SK-N-SH treated with all-trans-retinoic acid at 6 μM for 48 hours (cell line): ENCODE results near the gene CRYGC.
A peak's percentile ranks its signal among the peaks of the same experiment; 100 is the strongest.
"Not testable (repeated sequence)": the region's sequence is repeated elsewhere in the genome, so short reads cannot be mapped to it uniquely, and the experiment has no call there.

ENCODE experiments used
- ATAC-seq: fragments of 200-7000 bp; cut with Tn5 transposase; 3 replicates; pipeline ENCODE4 v1.9.1; 2020; ENCODE audit warnings: mild to moderate bottlenecking, moderate library complexity
- ARNTL ChIP-seq: fragments of 450-650 bp; formaldehyde crosslinking; IDR thresholded peaks from 2 replicates; pipeline ENCODE4 v1.5.0; 2020; ENCODE audit warnings: low read depth, mild to moderate bottlenecking, moderate library complexity, borderline replicate concordance
- BACH2 ChIP-seq: fragments of 250-450 bp; sonication (Bioruptor Pico); IDR thresholded peaks from 2 replicates; pipeline ENCODE4 v1.9.0; 2021; ENCODE audit warnings: mild to moderate bottlenecking, borderline replicate concordance
- ESRRG ChIP-seq: fragments of 250-450 bp; sonication (Bioruptor Pico); IDR thresholded peaks from 2 replicates; pipeline ENCODE4 v1.6.1; 2021; ENCODE audit warnings: mild to moderate bottlenecking
- GLIS3 ChIP-seq: fragments of 250-450 bp; sonication (Bioruptor Pico); IDR thresholded peaks from 2 replicates; pipeline ENCODE4 v1.5.0; 2020; ENCODE audit warnings: mild to moderate bottlenecking, moderate library complexity
- ISL1 ChIP-seq: fragments of 250-450 bp; sonication (Bioruptor Pico); IDR thresholded peaks from 2 replicates; pipeline ENCODE4 v2.1.2; 2022; ENCODE audit warnings: mild to moderate bottlenecking, moderate library complexity
- RARB ChIP-seq: fragments of 250-450 bp; sonication (Bioruptor Pico); IDR thresholded peaks from 2 replicates; pipeline ENCODE4 v1.8.0; 2021; ENCODE audit warnings: mild to moderate bottlenecking, moderate library complexity
- SNAI2 ChIP-seq: fragments of 250-450 bp; sonication (Bioruptor Pico); IDR thresholded peaks from 2 replicates; pipeline ENCODE4 v1.5.0; 2020; ENCODE audit warnings: mild to moderate bottlenecking, moderate library complexity
- TCF4 ChIP-seq: fragments of 250-450 bp; sonication (Bioruptor Pico); IDR thresholded peaks from 2 replicates; pipeline ENCODE4 v1.8.0; 2021; ENCODE audit warnings: mild to moderate bottlenecking, moderate library complexity, borderline replicate concordance
- TOX ChIP-seq: fragments of 250-450 bp; sonication (Bioruptor Pico); IDR thresholded peaks from 2 replicates; pipeline ENCODE4 v1.8.0; 2021; ENCODE audit warnings: mild to moderate bottlenecking, moderate library complexity, borderline replicate concordance
- TSHZ2 ChIP-seq: fragments of 250-450 bp; sonication (Bioruptor Pico); IDR thresholded peaks from 2 replicates; pipeline ENCODE4 v1.5.0; 2020; ENCODE audit warnings: mild to moderate bottlenecking, moderate library complexity
- ZC3H10 ChIP-seq: fragments of 250-450 bp; sonication (Bioruptor Pico); IDR thresholded peaks from 2 replicates; pipeline ENCODE4 v1.5.1; 2021; ENCODE audit warnings: mild to moderate bottlenecking, moderate library complexity
- ZFP3 ChIP-seq: fragments of 250-450 bp; sonication (Bioruptor Pico); IDR thresholded peaks from 2 replicates; pipeline ENCODE4 v1.5.0; 2020; ENCODE audit warnings: mild to moderate bottlenecking, moderate library complexity
- ZNF70 ChIP-seq: fragments of 450-650 bp; formaldehyde crosslinking; IDR thresholded peaks from 2 replicates; pipeline ENCODE4 v1.5.0; 2020; ENCODE audit warnings: mild to moderate bottlenecking, moderate library complexity
- ZNF8 ChIP-seq: fragments of 450-650 bp; formaldehyde crosslinking; IDR thresholded peaks from 2 replicates; pipeline ENCODE4 v1.5.0; 2020; ENCODE audit warnings: mild to moderate bottlenecking, moderate library complexity
- TF ChIP-seq, protein P1 (sequence below): fragments of 250-450 bp; sonication (Bioruptor Pico); IDR thresholded peaks from 2 replicates; pipeline ENCODE4 v1.8.0; 2021; ENCODE audit warnings: low read depth, mild to moderate bottlenecking, moderate library complexity, borderline replicate concordance
- TF ChIP-seq, protein P2 (sequence below): fragments of 250-450 bp; sonication (Bioruptor Pico); IDR thresholded peaks from 2 replicates; pipeline ENCODE4 v1.8.0; 2020; ENCODE audit warnings: mild to moderate bottlenecking, moderate library complexity, borderline replicate concordance
- TF ChIP-seq, protein P3 (sequence below): fragments of 250-450 bp; sonication (Bioruptor Pico); IDR thresholded peaks from 2 replicates; pipeline ENCODE4 v1.5.1; 2021; ENCODE audit warnings: mild to moderate bottlenecking, moderate library complexity
- TF ChIP-seq, protein P4 (sequence below): fragments of 250-450 bp; sonication (Bioruptor Pico); IDR thresholded peaks from 2 replicates; pipeline ENCODE4 v1.5.1; 2020; ENCODE audit warnings: low read depth, mild to moderate bottlenecking, moderate library complexity

CRYGC gene

DNA sequence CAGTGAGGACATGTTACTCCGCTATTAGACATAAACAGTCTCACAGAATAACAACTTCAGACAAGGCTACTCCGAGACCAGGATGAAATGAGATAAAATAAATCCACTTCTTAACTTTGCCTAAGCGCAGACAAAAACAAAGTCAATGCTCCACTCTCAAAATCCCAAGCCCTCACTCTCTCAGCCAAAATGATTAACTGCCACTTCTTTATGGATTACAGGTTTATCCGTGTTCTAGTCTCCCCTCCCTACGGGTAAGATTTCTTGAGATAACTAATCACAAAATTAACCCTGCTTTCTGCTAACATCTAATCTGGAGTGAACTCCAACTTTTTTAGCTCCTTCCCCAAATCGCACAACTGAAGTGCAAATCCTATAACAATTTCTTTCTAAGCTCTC is 1.1 kb upstream of the CRYGC start:
- TF ChIP-seq TCF4 (CRISPR knock-in tag) = no peak
- TF ChIP-seq BACH2 (CRISPR knock-in tag) = no peak
- TF ChIP-seq TOX (CRISPR knock-in tag) = no peak
- no peak for TF ChIP-seq ZC3H10 (CRISPR knock-in tag)
- TF ChIP-seq ZNF8 (CRISPR knock-in tag) = no peak
- no peak for TF ChIP-seq SNAI2 (CRISPR knock-in tag)
- TF ChIP-seq GLIS3 = no peak
- ATAC-seq = no peak

DNA sequence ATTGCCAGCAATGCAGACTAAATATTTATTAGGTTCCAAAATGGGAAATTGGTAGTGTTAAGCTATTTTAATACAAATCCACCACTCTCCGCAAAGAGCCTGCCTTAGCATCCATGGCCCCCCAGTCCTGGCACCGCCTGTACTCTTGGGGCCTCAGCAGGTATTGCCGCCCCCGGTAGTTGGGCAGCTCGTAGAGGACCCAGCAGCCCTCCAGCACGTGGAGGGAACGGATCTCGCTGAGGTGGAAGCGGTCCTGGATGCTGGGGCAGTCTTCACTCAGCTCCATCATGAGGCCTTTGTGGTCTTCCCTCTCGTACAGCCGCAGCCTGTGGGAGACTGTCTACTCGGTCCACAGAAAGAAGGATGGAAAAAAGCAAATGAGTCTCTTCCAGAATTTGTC is 1.5 kb downstream of the CRYGC start:
- no peak for ATAC-seq
- TF ChIP-seq ISL1 (CRISPR knock-in tag) = no peak
- TF ChIP-seq ZNF70 = no peak
- TF ChIP-seq ARNTL (CRISPR knock-in tag) = no peak
- TF ChIP-seq, protein P1, sequence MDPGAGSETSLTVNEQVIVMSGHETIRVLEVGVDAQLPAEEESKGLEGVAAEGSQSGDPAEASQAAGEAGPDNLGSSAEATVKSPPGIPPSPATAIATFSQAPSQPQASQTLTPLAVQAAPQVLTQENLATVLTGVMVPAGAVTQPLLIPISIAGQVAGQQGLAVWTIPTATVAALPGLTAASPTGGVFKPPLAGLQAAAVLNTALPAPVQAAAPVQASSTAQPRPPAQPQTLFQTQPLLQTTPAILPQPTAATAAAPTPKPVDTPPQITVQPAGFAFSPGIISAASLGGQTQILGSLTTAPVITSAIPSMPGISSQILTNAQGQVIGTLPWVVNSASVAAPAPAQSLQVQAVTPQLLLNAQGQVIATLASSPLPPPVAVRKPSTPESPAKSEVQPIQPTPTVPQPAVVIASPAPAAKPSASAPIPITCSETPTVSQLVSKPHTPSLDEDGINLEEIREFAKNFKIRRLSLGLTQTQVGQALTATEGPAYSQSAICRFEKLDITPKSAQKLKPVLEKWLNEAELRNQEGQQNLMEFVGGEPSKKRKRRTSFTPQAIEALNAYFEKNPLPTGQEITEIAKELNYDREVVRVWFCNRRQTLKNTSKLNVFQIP = no peak
- no peak for TF ChIP-seq TCF4 (CRISPR knock-in tag)
- TF ChIP-seq, protein P2, sequence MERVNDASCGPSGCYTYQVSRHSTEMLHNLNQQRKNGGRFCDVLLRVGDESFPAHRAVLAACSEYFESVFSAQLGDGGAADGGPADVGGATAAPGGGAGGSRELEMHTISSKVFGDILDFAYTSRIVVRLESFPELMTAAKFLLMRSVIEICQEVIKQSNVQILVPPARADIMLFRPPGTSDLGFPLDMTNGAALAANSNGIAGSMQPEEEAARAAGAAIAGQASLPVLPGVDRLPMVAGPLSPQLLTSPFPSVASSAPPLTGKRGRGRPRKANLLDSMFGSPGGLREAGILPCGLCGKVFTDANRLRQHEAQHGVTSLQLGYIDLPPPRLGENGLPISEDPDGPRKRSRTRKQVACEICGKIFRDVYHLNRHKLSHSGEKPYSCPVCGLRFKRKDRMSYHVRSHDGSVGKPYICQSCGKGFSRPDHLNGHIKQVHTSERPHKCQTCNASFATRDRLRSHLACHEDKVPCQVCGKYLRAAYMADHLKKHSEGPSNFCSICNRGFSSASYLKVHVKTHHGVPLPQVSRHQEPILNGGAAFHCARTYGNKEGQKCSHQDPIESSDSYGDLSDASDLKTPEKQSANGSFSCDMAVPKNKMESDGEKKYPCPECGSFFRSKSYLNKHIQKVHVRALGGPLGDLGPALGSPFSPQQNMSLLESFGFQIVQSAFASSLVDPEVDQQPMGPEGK (CRISPR knock-in tag) = no peak

GRCh38 chr2:208127090-208127489 is 2.5 kb downstream of the CRYGC start:
- ATAC-seq = no peak
- TF ChIP-seq ZNF8 (CRISPR knock-in tag) (0 out of 2 replicates have a peak, but pooled peaks have one; percentile 19), ARNTL (CRISPR knock-in tag) (no peak), ISL1 (CRISPR knock-in tag) (no peak), ESRRG (no peak), TCF4 (CRISPR knock-in tag) (no peak)
- TF ChIP-seq, all 23 proteins: peak for 1

- TF ChIP-seq TSHZ2 (CRISPR knock-in tag) = no peak
- no peak for TF ChIP-seq ZFP3 (CRISPR knock-in tag)
- TF ChIP-seq, protein P1 = no peak
- TF ChIP-seq, protein P2 (CRISPR knock-in tag) = no peak
- no peak for TF ChIP-seq GLIS3
- TF ChIP-seq, protein P3, sequence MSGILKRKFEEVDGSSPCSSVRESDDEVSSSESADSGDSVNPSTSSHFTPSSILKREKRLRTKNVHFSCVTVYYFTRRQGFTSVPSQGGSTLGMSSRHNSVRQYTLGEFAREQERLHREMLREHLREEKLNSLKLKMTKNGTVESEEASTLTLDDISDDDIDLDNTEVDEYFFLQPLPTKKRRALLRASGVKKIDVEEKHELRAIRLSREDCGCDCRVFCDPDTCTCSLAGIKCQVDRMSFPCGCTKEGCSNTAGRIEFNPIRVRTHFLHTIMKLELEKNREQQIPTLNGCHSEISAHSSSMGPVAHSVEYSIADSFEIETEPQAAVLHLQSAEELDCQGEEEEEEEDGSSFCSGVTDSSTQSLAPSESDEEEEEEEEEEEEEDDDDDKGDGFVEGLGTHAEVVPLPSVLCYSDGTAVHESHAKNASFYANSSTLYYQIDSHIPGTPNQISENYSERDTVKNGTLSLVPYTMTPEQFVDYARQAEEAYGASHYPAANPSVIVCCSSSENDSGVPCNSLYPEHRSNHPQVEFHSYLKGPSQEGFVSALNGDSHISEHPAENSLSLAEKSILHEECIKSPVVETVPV (CRISPR knock-in tag) = no peak
- TF ChIP-seq, protein P4, sequence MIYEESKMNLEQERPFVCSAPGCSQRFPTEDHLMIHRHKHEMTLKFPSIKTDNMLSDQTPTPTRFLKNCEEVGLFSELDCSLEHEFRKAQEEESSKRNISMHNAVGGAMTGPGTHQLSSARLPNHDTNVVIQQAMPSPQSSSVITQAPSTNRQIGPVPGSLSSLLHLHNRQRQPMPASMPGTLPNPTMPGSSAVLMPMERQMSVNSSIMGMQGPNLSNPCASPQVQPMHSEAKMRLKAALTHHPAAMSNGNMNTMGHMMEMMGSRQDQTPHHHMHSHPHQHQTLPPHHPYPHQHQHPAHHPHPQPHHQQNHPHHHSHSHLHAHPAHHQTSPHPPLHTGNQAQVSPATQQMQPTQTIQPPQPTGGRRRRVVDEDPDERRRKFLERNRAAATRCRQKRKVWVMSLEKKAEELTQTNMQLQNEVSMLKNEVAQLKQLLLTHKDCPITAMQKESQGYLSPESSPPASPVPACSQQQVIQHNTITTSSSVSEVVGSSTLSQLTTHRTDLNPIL (CRISPR knock-in tag) = no peak
- no peak for TF ChIP-seq ARNTL (CRISPR knock-in tag)
- TF ChIP-seq RARB (CRISPR knock-in tag) = no peak
- TF ChIP-seq, all 23 proteins: peak for 0
- no peak for ATAC-seq
Observed at GRCh38 chr2:208125251-208125650, 4.4 kb downstream of the CRYGC start.

DNA sequence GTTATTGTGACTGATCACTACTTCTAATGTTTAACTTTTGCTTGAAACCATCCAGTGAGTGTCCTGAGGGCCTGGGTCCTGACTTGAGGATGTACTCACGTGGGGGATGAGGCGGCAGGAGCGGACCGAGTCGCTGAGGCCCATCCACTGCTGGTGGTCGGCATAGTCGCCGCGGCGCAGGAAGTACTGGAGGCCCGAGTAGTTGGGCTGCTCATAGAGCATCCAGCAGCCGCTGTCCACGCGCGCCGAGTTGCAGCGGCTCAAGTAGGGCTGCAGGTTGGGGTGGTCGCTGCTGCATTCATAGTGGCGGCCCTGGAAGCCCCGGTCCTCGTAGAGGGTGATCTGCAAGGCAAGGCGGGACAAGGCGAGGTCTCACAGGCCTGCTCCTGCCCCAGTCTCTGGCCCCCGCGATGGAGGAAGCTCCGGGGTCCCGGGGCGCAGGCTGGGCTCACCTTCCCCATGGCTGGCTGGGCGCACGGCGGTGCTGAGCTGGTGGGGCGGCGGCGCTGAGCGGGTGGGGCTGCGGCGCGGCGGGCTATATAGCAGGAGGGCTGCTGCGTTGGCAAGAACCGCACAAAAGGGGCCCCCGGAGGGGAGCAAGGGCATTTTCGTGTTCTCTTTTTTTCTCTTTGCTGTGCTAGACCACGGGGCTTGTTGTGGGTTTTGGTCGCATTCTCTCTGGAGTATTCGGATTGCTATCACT is 5.5 kb downstream of the CRYGC start, which contains the start of gene CRYGD:
CRYGD (minus strand) TSS at position 512 of the 703 bp plus-strand sequence; CDS start at position 461, 51 bp downstream.
- ATAC-seq = not testable (repeated sequence)
